Stimulated activated naive B cell treated with anti-CD40 and anti-IgM and Interleukin-4, amounts not matched to agents 10 μg/mL and 1 μg/mL and 100 μg/mL, for 72 hours (primary cell): ENCODE measurements around the gene CYP46A1.

ENCODE experiments used
- ATAC-seq, 2 donors: fragments of 150-1000 bp; cut with Tn5 transposase; replicated peaks; 2 replicates each; pipeline ENCODE4 v1.10.0; 2021; ENCODE audit warnings: moderate library complexity in 1 of 2
- DNase-seq: peaks from one replicate; pipeline ENCODE4 v3.0.0; 2021
- H3K27ac Mint-ChIP-seq: one replicate; pipeline ENCODE4 v1.8.0; 2022; ENCODE audit warnings: mild to moderate bottlenecking, mixed read lengths
- H3K27me3 Mint-ChIP-seq, 2 donors: one replicate each; pipeline ENCODE4 v1.8.0; 2022; ENCODE audit warnings: mixed read lengths in 2 of 2
- H3K36me3 Mint-ChIP-seq, 2 donors: one replicate each; pipeline ENCODE4 v1.8.0; 2022; ENCODE audit warnings: mixed read lengths in 2 of 2, mild to moderate bottlenecking in 1 of 2
- H3K4me1 Mint-ChIP-seq, 2 donors: one replicate each; pipeline ENCODE4 v1.8.0; 2022; ENCODE audit warnings: mixed read lengths in 2 of 2, mild to moderate bottlenecking in 1 of 2
- H3K4me3 Mint-ChIP-seq, 2 donors: one replicate each; pipeline ENCODE4 v1.8.0; 2022; ENCODE audit warnings: mild to moderate bottlenecking in 2 of 2, mixed read lengths in 2 of 2, moderate library complexity in 1 of 2
- H3K9me3 Mint-ChIP-seq, 2 donors: one replicate each; pipeline ENCODE4 v1.8.0; 2022; ENCODE audit warnings: mixed read lengths in 2 of 2, mild to moderate bottlenecking in 1 of 2

The CYP46A1 gene

DNA sequence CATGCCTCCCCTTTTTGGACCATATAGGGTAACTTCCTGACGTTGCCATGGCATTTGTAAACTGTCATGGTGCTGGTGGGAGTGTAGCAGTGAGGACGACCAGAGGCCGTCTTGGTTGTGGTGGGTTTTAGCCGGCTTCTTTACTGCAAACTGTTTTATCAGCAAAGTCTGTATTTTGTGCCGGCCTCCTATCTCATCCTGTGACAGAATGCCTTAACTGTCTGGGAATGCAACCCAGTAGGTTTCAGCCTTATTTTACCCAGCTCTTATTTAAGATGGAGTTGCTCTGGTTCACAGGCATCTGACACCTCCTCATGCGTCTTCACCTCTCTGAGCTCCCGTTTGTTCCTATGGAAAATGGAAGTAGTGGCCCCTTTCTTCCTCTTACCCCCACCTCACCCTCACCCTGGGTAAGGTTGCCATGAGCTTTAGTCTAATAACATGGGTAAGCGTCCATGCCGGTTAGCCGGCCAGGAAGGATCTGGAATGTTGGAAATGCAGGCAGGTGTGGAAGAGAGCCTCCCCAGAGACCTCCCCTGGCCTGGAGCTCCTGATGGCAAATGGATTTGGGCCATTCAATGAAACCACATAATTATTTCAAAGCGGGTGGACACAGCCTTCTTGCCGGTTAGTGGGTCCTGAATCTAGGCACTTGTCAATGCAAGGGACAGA is 20.6 kb upstream of the CYP46A1 start:
- no peak overlapping the region for H3K27ac Mint-ChIP-seq
- no peak for DNase-seq
- no peak overlapping the region for H3K4me3 Mint-ChIP-seq
- ATAC-seq = no peak
- peaks cover 7 to 17% of the 10 kb centered on the region in 2 donors for H3K4me1 Mint-ChIP-seq
- H3K27me3 Mint-ChIP-seq = peaks cover 25 to 52% of the 10 kb centered on the region in 2 donors
- H3K9me3 Mint-ChIP-seq = no peaks in the 10 kb centered on the region
- H3K36me3 Mint-ChIP-seq = no peaks in the 10 kb centered on the region

DNA sequence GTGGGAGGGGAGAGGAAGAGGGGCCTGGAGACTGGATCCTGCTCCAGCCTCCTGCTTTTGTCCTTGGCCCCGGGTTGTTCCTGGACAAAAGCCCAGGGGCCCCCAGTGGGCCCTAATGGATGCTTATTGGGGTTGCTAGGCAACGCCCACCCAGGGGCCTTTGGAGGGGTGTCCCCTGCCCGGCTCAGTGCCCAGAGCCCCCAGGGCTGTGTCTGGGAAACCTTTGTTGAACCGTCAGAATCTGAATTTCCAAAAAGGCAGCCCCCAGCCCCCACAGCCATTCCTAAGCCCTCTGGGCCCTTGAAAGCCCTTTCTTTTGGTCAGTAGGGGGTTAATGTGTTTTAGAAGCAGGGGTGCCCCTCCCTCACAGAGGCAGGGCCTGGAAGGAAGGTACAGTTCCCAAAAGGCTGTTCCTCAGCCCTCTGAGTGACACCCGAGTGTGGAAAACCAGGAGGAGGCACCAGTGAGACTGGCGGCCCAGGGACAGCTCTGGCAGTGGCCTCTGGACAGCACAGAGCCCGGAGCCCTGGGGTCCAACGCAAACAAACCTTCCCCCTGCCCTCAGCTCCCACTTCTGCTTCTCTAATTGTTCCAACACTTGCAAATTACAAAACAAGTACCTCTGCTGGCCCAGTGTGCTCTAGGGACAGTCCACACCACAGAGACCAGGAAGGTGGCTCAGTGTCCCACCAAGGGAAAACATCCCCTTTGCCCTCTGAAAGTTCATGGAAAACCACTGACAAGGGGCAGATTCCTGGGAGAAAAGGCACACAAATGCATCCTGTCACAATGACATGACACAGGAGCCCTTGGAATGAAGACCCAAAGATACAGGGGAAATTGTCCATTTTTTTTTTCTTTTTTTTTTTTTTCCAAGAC is 19.8 kb upstream of the CYP46A1 start:
- H3K9me3 Mint-ChIP-seq = no peaks in the 10 kb centered on the region
- H3K4me3 Mint-ChIP-seq = no peak overlapping the region
- ATAC-seq (peak; percentile 27 to 34), DNase-seq (no peak)
- no peak overlapping the region for H3K27ac Mint-ChIP-seq
- no peaks in the 10 kb centered on the region for H3K36me3 Mint-ChIP-seq
- H3K4me1 Mint-ChIP-seq = peaks cover 7 to 17% of the 10 kb centered on the region in 2 donors
- H3K27me3 Mint-ChIP-seq = peaks cover 23 to 53% of the 10 kb centered on the region in 2 donors

DNA sequence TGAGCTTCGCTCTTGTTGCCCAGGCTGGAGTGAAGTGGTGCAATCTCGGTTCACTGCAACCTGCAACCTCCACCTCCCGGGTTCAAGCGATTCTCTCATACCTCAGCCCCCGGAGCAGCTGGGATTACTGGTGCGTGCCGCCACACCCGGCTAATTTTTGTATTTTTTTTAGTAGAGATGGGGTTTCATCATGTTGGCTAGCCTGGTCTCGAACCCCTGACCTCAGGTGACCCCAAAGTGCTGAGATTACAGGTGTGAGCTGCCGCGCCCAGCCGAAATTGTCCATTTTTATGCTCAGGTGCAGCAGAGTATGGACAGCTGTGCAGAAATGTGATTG is 19.2 kb upstream of the CYP46A1 start:
- ATAC-seq (peak in 1 of 2 donors; percentile 36), DNase-seq (no peak)
- H3K4me1 Mint-ChIP-seq = peaks cover 7 to 16% of the 10 kb centered on the region in 2 donors
- H3K36me3 Mint-ChIP-seq = no peaks in the 10 kb centered on the region
- H3K27ac Mint-ChIP-seq = no peak overlapping the region
- H3K27me3 Mint-ChIP-seq = peaks cover 22 to 52% of the 10 kb centered on the region in 2 donors
- no peak overlapping the region for H3K4me3 Mint-ChIP-seq
- H3K9me3 Mint-ChIP-seq = no peaks in the 10 kb centered on the region

DNA sequence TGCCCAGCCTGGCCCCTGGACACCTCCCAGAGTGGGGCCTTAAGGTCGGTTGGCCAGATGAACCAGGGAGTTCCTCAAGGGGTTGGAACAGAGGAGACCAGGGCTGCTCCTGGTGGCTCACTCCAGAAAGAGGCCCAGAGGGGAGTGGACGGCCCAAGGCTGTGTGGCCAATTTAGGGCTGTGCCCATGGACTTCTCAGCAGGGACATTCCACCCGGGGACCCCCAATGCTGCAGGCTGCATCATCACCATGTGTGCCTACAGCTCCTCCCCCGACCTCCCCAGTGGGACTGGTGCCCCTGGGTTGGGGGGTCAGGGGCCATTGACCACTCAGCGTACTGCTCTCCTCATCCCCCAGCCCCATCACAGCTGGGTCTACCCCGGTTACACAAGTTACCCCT is 17.6 kb upstream of the CYP46A1 start:
- no peak for ATAC-seq

DNA sequence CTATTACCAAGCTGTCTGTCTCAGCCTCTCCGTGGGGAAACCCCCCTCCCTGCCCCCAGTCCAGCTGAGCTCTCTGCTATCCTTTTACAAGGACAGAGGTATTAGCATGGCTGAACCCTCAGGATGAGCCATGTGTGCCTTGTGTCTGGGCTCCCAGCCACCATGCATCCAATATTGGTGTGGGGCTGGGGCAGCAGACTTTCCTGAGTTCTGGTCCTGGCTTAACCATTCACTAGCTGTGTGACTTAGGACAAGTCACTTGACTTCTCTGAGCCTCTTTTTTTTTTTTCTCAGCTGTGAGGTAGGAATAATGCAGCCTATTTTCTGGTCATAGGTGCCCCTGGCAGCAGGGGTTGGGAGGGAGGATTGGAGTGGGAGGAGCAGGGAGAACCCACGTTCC is 17.1 kb upstream of the CYP46A1 start:
- no peaks in the 10 kb centered on the region for H3K36me3 Mint-ChIP-seq
- no peak overlapping the region for H3K27ac Mint-ChIP-seq
- H3K9me3 Mint-ChIP-seq = no peaks in the 10 kb centered on the region
- peaks cover 4 to 11% of the 10 kb centered on the region in 2 donors for H3K4me1 Mint-ChIP-seq
- ATAC-seq = no peak
- H3K4me3 Mint-ChIP-seq = no peak overlapping the region
- H3K27me3 Mint-ChIP-seq = peaks cover 27 to 46% of the 10 kb centered on the region in 2 donors
- DNase-seq = no peak

More for the DNA sequence above, 17.6 kb upstream of the CYP46A1 start:
- DNase-seq = no peak
- H3K4me3 Mint-ChIP-seq = no peak overlapping the region
- peaks cover 4 to 11% of the 10 kb centered on the region in 2 donors for H3K4me1 Mint-ChIP-seq
- H3K27me3 Mint-ChIP-seq = peaks cover 24 to 46% of the 10 kb centered on the region in 2 donors
- H3K36me3 Mint-ChIP-seq = no peaks in the 10 kb centered on the region
- H3K9me3 Mint-ChIP-seq = no peaks in the 10 kb centered on the region
- no peak overlapping the region for H3K27ac Mint-ChIP-seq

DNA sequence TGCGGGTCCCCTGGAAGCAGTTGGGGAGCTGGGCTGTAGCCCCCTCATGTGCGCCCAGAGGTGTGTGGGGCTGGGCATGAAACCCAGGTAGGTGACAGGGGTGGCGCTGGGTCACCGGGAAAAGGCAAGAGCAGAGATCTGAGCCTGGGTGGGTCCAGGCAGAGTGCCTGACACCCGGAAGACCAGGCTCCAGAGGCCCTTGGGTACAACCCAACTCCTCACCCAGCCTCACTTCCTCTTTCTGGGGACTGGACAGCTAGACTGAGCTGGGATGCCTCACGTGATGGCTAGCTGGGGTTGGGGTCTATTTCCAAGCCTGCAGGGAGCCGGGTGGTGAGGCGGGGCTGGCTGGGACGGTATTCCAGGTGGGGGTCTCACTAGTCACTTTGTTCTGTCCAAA is 16.3 kb upstream of the CYP46A1 start:
- no peak overlapping the region for H3K27ac Mint-ChIP-seq
- DNase-seq = no peak
- no peak overlapping the region for H3K4me3 Mint-ChIP-seq
- H3K4me1 Mint-ChIP-seq = peaks cover 8 to 16% of the 10 kb centered on the region in 2 donors
- no peaks in the 10 kb centered on the region for H3K9me3 Mint-ChIP-seq
- H3K27me3 Mint-ChIP-seq = peaks cover 28 to 43% of the 10 kb centered on the region in 2 donors
- peak in 1 of 2 donors; percentile 43 for ATAC-seq
- no peaks in the 10 kb centered on the region for H3K36me3 Mint-ChIP-seq

DNA sequence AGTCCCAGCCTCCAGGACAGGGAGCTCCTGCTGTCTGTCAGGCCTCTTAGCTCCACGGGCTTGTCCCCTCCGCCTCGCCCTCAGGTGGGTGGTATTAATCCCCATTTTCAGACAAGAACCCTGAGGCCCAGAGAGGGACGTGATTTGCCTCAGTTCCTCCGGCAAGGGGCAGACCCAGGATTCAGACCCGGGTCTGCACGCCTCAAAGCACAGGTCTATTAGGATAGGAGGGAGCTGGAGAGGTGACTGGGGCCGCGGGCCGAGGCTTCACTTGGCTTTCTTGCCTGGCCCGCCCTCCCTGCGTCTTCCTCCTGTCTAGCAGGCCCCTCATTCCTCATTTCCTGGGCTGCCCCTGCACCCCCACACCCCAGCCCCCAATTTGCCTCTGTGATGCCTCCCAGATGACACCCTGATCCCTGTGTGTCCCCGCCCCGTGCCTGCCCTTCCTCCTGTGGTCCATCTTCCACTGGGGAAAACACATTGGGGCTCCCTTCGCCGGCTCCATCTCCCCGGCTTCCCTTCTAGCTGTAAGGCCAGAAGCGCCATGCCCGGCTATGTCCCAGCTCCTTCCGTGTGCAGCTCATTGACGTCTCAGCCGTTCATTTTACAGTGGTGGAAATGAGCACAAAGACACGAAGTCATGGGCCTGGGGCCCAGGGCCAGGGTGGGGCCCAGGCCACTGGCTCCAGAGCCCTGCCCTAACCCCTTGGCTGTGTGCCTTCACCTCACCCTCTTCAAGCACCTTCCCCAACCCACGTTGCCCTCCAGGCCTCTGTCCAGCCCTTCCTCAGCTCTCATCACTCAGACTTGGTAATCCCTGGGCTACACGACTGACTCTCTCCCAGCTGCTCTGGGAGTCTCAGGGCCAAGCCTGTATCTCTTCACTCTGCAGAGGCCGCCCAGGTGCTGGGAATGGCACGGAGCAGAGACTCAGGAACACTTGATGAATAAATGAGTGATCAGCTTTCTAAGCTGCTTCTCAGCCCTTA is 15.5 kb upstream of the CYP46A1 start:
- Mint-ChIP-seq H3K4me1 (peaks cover 9 to 19% of the 10 kb centered on the region in 2 donors), H3K27ac (no peak overlapping the region), H3K9me3 (no peaks in the 10 kb centered on the region), H3K36me3 (no peaks in the 10 kb centered on the region), H3K4me3 (no peak overlapping the region), H3K27me3 (peaks cover 31 to 42% of the 10 kb centered on the region in 2 donors)
- DNase-seq (no peak), ATAC-seq (no peak)

DNA sequence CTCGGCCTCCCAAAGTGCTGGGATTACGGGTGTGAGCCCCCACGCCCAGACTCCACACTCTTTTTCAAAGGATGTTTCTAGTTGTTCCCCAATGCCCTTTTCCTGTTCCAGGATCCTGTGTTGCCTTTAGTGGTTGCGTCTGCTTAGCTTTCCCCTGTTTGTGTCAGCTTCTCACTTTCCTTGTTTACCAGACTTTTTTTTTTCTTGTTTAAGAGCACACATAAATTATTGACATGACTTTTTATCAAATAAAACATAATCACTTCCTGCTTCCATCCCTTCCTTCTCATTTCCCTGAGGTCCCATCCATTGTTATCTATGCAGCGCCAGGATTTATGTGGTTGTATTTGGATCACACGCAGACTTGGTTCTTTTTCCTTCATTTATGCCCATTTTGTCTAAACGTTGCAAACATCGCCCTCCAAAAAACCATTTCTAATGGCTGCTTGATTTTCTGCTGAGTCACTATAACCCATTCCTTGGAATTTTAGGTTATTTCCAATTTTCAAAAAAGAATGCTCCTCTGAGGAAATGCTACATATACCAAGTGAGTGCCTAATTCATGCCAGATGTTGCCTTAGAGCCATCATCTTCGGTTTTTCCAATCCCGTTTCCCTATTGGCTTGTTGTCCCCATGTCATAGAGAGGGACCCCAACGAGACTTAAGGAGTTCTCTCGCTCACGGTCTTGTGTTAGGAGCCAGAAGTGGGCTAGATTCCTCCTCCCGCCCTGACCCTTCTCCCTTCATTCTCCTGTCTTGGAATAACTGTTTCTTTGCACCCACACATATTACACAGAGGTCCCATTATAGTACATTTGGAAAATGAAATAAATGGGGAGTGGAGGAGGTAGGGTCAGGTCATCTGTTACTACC is 13.5 kb upstream of the CYP46A1 start:
- no peak for ATAC-seq
- peaks cover 36 to 48% of the 10 kb centered on the region in 2 donors for H3K27me3 Mint-ChIP-seq

DNA sequence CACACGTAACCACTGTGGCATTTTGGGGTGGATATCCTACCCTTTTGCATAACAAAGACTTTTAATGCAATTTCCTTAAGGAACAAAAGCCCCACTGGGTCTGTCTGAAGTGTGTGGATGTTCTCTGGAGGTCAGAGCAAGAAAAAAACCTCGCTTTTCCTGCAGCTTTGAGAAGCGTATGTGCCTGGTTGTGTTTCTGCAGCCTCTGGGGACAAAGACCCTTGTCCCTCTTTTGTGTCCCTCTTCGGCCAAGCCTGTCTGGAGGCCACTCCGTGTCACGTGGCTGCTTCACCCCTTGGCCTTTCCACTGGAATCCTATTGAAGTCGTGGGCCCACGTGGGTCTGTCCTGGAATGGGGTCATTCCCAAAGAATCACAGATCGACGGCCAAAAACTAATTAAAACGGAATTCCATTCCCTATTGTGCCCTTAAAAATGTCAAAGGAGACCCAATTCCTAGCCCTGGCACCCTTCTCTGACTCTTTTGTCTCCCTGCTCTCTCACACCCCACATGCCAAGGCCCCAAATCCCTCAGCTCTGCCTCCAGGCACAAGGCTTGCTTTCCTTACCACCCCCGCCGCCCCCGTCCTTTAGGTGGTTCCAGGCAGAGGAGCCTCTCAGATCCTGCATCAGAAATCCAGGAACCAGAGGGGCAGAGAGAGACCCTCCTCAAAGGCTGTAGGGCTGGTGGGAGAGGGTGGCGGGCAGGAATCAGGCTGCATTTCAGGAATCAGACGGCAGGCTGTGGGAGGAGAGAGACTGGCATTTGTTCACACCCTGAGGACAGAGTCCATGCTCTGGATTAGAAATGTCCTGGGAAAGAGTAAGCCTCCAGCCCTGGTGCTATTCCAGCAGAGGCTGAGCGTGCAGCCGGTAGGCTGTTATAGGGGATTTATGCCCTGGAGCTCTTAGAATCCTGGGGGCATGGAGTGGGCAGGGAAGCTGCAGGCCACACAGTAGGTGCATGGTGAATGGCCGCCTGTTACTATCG is 12.6 kb upstream of the CYP46A1 start:
- no peak overlapping the region for H3K4me3 Mint-ChIP-seq

More for the DNA sequence above, 13.5 kb upstream of the CYP46A1 start:
- no peaks in the 10 kb centered on the region for H3K36me3 Mint-ChIP-seq
- H3K27ac Mint-ChIP-seq = no peak overlapping the region
- no peak for DNase-seq
- peaks cover 7 to 14% of the 10 kb centered on the region in 2 donors for H3K4me1 Mint-ChIP-seq
- H3K4me3 Mint-ChIP-seq = no peak overlapping the region
- H3K9me3 Mint-ChIP-seq = no peaks in the 10 kb centered on the region

DNA sequence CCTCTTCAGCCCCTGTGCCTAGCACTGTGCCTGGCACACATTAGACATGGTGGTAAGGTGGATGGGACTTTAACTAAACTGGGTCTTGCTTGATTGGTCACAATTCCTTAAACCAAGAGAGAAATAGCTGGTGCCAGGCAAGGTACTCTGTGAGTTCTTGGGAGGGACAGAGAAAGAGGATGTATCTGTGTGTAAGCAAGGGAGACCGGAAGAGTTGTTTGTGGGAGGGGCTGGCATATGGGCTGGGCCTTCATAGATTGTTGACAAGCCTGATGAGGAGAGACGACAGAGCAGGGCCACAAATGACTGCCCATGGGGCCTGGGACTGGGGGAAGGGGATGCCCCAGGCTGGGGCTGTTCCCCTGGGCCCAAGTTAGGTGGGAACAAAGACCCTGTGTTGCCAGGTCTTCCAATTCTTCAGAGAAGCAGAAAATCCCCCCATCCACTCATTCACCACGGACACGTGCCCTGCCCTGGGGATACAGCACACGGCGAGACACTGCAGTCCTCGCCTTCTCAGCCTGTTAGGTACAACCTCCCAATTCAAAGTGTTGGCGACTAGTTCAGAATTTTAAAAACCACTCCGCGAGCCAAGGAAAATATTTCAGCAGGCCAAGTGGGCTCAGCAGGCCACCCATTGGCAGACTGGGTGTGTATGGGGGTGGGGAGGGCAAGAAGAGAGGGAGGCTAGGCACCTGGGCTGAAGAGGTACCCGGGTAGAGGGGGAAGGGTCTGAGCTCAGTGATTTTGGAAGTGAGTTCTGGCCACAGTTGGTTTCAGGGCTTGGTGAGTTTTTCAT is 11.4 kb upstream of the CYP46A1 start:
- peaks cover 40 to 49% of the 10 kb centered on the region in 2 donors for H3K27me3 Mint-ChIP-seq
- DNase-seq (no peak), ATAC-seq (peak; percentile 50 to 73)
- H3K4me3 Mint-ChIP-seq = no peak overlapping the region
- peaks cover 7 to 8% of the 10 kb centered on the region in 2 donors for H3K4me1 Mint-ChIP-seq
- H3K9me3 Mint-ChIP-seq = no peaks in the 10 kb centered on the region
- H3K27ac Mint-ChIP-seq = no peak overlapping the region
- H3K36me3 Mint-ChIP-seq = no peaks in the 10 kb centered on the region

More for the DNA sequence above, 12.6 kb upstream of the CYP46A1 start:
- Mint-ChIP-seq H3K4me1 (peaks cover 7 to 14% of the 10 kb centered on the region in 2 donors), H3K9me3 (no peaks in the 10 kb centered on the region), H3K36me3 (no peaks in the 10 kb centered on the region), H3K27me3 (peaks cover 40 to 53% of the 10 kb centered on the region in 2 donors), H3K27ac (no peak overlapping the region)
- ATAC-seq (no peak), DNase-seq (no peak)

DNA sequence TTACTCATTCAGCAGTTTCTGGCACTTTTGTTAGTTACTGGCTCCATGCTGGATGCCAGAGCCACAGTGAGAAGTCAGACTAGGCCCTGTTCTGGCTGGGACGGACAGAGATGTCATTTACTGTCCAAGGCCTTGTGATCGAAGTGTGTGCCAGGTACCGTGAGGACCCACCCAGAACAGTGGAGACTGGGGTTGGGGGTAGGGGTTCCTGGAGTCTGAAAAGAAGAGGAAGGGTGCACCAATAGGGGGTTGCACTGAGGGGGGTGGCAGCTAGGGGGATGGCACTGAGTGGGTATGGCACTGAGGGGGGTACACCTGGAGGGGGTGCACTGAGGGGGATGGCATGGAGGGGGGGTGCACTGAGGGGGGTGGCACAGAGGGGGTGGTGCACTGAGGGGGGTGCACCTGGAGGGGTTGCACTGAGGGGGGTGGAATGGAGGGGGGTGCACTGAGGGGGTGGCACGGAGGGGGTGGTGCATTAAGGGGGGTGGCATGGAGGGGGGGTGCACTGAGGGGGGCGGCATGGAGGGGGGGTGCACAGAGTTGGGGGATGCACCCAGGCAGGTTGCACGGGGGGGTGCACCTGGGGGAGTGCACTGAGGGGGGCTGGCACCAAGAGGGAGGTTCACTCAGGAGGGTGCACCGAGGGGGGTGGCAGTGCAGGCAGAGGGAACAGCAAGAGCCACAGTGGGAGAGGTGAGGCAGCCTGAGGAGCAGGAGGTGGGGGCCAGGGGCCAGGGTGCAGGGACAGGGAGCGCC is 10.6 kb upstream of the CYP46A1 start:
- Mint-ChIP-seq H3K27ac (no peak overlapping the region), H3K4me3 (no peak overlapping the region), H3K36me3 (no peaks in the 10 kb centered on the region), H3K9me3 (peaks cover 0 to 3% of the 10 kb centered on the region in 2 donors), H3K4me1 (peaks cover 5 to 8% of the 10 kb centered on the region in 2 donors), H3K27me3 (peaks cover 40 to 49% of the 10 kb centered on the region in 2 donors)
- DNase-seq = no peak
- no peak for ATAC-seq
